Skin of body (tissue), 2 donors: Measurements from ENCODE around the gene TCIRG1. TPM values are rescaled to one million over a fixed set of nuclear protein-coding genes. Genes with fewer than 3 reads are reported as not detected.
A peak's percentile ranks its signal among the peaks of the same experiment; 100 is the strongest.

Experiments used
- DNase-seq: peaks from one replicate; lab custom pipeline; 2025; lab: John Stamatoyannopoulos, UW
- total RNA-seq: library from RNA; depleted of rRNA; stranded (reverse); fragments of >200 nt; gene quantifications from one replicate; pipeline ENCODE4 v1.2.3, GENCODE V29; 2014

Gene TCIRG1
- total RNA-seq, 1 donor from 2014 or later, result 22.5 TPM

- no peak for DNase-seq
Measured at GRCh38 chr11:68017980-68018729, 20.7 kb upstream of the TCIRG1 start.

GRCh38 chr11:68018730-68019190 lies 20.1 kb upstream of the TCIRG1 start:
- DNase-seq, result no peak

- DNase-seq, result no peak
Measured at GRCh38 chr11:68019486-68019885, 19.3 kb upstream of the TCIRG1 start.

GRCh38 chr11:68020575-68020974 lies 18.2 kb upstream of the TCIRG1 start:
- DNase-seq, result no peak

GRCh38 chr11:68021167-68021787 lies 17.5 kb upstream of the TCIRG1 start:
- DNase-seq, result no peak

- no peak for DNase-seq
Measured at GRCh38 chr11:68022531-68022930, 16.3 kb upstream of the TCIRG1 start.

GRCh38 chr11:68024508-68024907 lies 14.3 kb upstream of the TCIRG1 start:
- DNase-seq, result no peak

- DNase-seq, result no peak
Measured at GRCh38 chr11:68025047-68025446, 13.8 kb upstream of the TCIRG1 start.

GRCh38 chr11:68026391-68027105 lies 12.3 kb upstream of the TCIRG1 start:
- no peak for DNase-seq

- no peak for DNase-seq
Measured at GRCh38 chr11:68027667-68028066, 11.2 kb upstream of the TCIRG1 start.

- DNase-seq, result no peak
Measured at GRCh38 chr11:68028802-68029545, 9.9 kb upstream of the TCIRG1 start.

- peak; percentile 99 for DNase-seq
Measured at GRCh38 chr11:68030318-68031143, 8.3 kb upstream of the TCIRG1 start, which contains the start of gene NDUFS8. TSS of gene NDUFS8 (plus strand) at chr11:68030681. CDS start at chr11:68032152, 1,471 bp downstream.

- no peak for DNase-seq
Measured at GRCh38 chr11:68031144-68031464, 7.7 kb upstream of the TCIRG1 start.

- no peak for DNase-seq
Measured at GRCh38 chr11:68032003-68032402, 6.8 kb upstream of the TCIRG1 start.

GRCh38 chr11:68032997-68033707 lies 5.7 kb upstream of the TCIRG1 start:
- DNase-seq, result no peak

GRCh38 chr11:68033708-68034045 lies 5.1 kb upstream of the TCIRG1 start:
- no peak for DNase-seq

- DNase-seq, result no peak
Measured at GRCh38 chr11:68035266-68035876, 3.5 kb upstream of the TCIRG1 start.

GRCh38 chr11:68036141-68036716 lies 2.6 kb upstream of the TCIRG1 start:
- no peak for DNase-seq

GRCh38 chr11:68036717-68037239 lies 2.0 kb upstream of the TCIRG1 start:
- DNase-seq, result peak; percentile 16
